Suprapubic skin (tissue), 3 donors: Measurements from ENCODE around the gene OTOG.

Experiments used
- CTCF ChIP-seq, 2 donors: fragments of 200-600 bp in 1 of 2; fragments of 450-650 bp in 1 of 2; sonication (generic) in 1 of 2; IDR thresholded peaks; one replicate each; pipeline ENCODE4 v1.5.1; 2016 to 2019; ENCODE audit warnings: antibody characterized with exemption in 2 of 2, mild to moderate bottlenecking in 1 of 2, moderate library complexity in 1 of 2
- POLR2AphosphoS5 ChIP-seq, 3 donors: sonication (generic); formaldehyde crosslinking; IDR thresholded peaks; one replicate each; pipeline ENCODE4 v1.6.1; 2017; ENCODE audit warnings: antibody characterized with exemption in 3 of 3

GRCh38 chr11:17506314-17506713, 40.7 kb upstream of the OTOG start:
- TF ChIP-seq POLR2AphosphoS5 (IDR thresholded peaks at IDR 0.05) (no peak), CTCF (IDR thresholded peaks at IDR 0.05) (no peak)
